NT2/D1 (cell line): Measurements from ENCODE around the gene FOXO3B.
"Not testable (repeated sequence)": the region's sequence is repeated elsewhere in the genome, so short reads cannot be mapped to it uniquely, and the experiment has no call there.

Experiments used
- SUZ12 ChIP-seq: IDR thresholded peaks from 2 replicates; pipeline ENCODE4 v1.6.1; 2011; ENCODE audit not compliant: insufficient read length, insufficient read depth; ENCODE audit errors: extremely low read depth
- YY1 ChIP-seq: IDR thresholded peaks from 2 replicates; pipeline ENCODE4 v1.6.1; 2011; ENCODE audit not compliant: insufficient read length, insufficient read depth
- ZNF274 ChIP-seq: IDR thresholded peaks from 2 replicates; pipeline ENCODE4 v1.6.1; 2011; ENCODE audit warnings: mild to moderate bottlenecking, low read depth, low read length

GRCh38 chr17:18635773-18636172 is 46.3 kb downstream of the FOXO3B start:
- not testable (repeated sequence) for TF ChIP-seq YY1, ZNF274, SUZ12
